Suppressor macrophage treated with lipopolysaccharide for 4 hours (primary cell): ENCODE measurements around the gene TNFSF15.
"Not testable (repeated sequence)": the region's sequence is repeated elsewhere in the genome, so short reads cannot be mapped to it uniquely, and the experiment has no call there.

Experiments
- DNase-seq: peaks from one replicate; pipeline ENCODE4 v3.0.0-alpha.2; 2020

Gene TNFSF15

GRCh38 chr9:114745879-114746550, 59.8 kb downstream of the TNFSF15 start:
- DNase-seq = no peak

GRCh38 chr9:114745108-114745848, 60.6 kb downstream of the TNFSF15 start:
- DNase-seq = peak; percentile 13

GRCh38 chr9:114743446-114743845, 62.4 kb downstream of the TNFSF15 start:
- no peak for DNase-seq

GRCh38 chr9:114742947-114743346, 62.9 kb downstream of the TNFSF15 start:
- no peak for DNase-seq

GRCh38 chr9:114741521-114741920, 64.3 kb downstream of the TNFSF15 start:
- not testable (repeated sequence) for DNase-seq

GRCh38 chr9:114738581-114739316, 67.1 kb downstream of the TNFSF15 start:
- peak; percentile 96 for DNase-seq

GRCh38 chr9:114737847-114738246, 68.0 kb downstream of the TNFSF15 start:
- no peak for DNase-seq

GRCh38 chr9:114737118-114737517, 68.7 kb downstream of the TNFSF15 start:
- DNase-seq = no peak

GRCh38 chr9:114735704-114736103, 70.1 kb downstream of the TNFSF15 start:
- no peak for DNase-seq

- DNase-seq = not testable (repeated sequence)
These were observed 70.7 kb downstream of the TNFSF15 start for GRCh38 chr9:114735139-114735538.
